HG03575 (cell line): ENCODE data around the gene INAFM2.

Source experiments
- ATAC-seq: cut with Tn5 transposase; IDR thresholded peaks from one replicate; pipeline ENCODE4 v1.9.1; 2021; ENCODE audit not compliant: unreplicated experiment, insufficient number of reproducible peaks, low FRiP score; ENCODE audit errors: extremely low read depth

INAFM2 gene

DNA sequence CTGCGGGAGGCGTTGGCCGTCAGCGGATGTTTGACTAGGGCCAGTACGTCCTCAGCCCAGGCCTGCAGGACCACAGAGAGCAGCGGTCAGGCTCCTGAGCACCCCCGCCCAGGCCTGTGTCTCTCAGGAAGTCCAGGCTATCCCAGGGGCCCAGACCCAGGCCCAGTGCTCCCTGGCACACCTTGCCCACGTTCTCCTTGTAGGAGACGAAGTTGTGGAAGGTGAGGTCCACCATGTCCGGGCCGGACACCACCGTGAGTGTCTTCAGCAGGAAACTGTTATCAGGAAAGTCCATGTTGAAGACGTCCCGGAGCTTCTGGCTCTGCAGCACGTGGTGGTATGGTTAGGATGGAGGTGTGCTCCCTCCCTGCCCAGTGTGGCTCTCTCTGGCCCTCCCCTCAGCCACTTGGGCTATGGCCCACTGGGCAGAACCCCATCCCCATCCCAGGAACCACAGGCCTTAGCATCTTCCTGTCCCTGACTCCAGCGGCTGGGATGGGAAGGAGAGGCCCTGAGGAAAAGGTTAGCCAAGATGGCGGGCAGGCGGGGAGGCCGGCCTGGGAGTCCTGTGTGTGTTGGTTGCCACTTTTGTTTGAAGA lies 21.1 kb upstream of the INAFM2 start:
- no peak for ATAC-seq

DNA sequence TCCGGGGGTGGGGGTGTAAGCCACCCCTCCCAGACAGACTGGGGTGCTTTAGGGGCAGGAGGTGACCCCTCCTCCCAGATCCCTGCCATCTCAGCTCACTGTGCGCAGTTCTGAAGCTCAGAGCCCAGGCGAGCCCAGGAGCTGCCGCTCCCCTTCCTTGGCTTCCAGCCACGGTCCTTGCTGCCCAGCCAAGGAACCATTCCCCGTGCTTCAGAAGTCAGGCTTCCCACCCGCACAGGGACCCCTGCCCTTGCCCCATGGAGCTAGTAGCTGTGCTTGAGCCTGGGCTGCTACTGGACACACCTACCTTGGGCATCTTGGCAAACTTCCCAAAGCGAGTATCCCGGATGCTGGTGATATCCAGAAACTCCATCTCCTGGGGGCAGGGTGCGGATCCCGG lies 20.5 kb upstream of the INAFM2 start:
- no peak for ATAC-seq

GRCh38 chr15:40303576-40303975 lies 19.9 kb upstream of the INAFM2 start:
- ATAC-seq = no peak

GRCh38 chr15:40305281-40305680 lies 18.2 kb upstream of the INAFM2 start:
- no peak for ATAC-seq

DNA sequence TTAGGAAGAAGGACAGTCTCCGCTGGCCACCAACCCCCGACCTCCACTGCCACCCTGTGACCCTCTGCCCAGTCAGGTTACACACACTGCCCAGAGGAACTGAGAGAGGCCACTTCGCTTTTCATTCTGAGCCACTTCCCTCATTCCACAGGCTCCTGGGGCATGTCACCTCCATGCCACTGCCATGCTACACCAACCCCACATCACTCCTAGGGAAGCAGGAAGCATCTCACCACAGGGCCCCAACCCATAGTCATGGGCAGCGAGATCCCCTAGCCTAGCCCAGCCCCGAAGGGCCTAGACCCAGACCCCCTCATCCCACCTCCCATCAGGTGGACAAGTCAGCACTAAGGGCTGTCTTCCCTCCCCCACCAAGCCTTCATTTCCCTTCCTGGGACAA lies 17.1 kb upstream of the INAFM2 start:
- no peak for ATAC-seq

GRCh38 chr15:40306908-40307307 lies 16.6 kb upstream of the INAFM2 start:
- no peak for ATAC-seq

GRCh38 chr15:40307421-40308211 lies 15.9 kb upstream of the INAFM2 start, which contains the start of gene PLCB2:
Gene PLCB2 (minus strand): TSS chr15:40307935. CDS start chr15:40307672, 263 bp downstream.
- ATAC-seq = no peak

DNA sequence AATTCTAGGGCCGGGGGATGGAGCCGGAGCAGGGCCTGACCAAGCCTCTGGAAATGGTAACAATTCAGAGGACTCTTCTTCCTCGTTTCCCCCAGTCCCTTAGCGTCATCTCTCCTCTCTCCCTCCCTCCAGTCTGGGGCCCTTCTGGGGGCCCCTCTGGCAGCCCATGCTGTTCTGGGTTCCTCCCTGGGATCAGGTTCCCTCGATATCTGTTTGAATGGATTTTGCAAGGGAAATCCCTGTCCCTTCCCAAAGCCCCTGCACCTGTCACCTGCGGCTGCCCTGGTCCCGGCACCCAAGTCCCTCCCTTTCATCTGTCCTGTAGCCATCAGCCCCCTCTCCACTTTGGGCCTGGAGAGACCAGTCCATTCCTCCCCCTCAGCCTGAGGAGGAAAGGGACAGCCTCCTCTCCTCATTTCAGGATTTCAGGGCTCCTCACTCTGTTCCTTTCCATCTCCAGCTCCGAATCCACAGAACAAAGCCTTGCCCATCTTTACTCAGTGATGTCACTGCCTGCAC lies 14.1 kb upstream of the INAFM2 start:
- ATAC-seq = no peak

GRCh38 chr15:40310001-40310959 lies 13.2 kb upstream of the INAFM2 start:
- no peak for ATAC-seq

DNA sequence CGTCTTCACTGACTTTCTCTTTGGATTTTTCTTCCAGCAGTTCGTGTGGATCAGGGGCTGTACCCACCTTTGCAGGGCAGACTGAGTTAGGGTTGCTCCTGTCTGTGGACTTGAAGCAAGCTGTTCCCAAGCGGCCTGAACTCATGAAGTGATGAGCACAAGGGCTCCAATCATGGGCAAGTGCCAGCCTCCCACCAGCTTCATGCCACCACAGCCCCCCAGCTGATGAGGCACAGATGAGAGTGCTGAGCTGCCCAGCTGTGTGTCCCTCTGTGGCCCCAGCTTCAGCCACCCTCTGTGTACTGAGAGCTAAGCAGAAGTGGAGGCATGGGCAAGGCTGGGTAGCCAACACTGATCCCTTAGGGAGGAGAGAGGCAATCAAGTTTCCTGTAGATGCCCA lies 12.5 kb upstream of the INAFM2 start:
- ATAC-seq = no peak

DNA sequence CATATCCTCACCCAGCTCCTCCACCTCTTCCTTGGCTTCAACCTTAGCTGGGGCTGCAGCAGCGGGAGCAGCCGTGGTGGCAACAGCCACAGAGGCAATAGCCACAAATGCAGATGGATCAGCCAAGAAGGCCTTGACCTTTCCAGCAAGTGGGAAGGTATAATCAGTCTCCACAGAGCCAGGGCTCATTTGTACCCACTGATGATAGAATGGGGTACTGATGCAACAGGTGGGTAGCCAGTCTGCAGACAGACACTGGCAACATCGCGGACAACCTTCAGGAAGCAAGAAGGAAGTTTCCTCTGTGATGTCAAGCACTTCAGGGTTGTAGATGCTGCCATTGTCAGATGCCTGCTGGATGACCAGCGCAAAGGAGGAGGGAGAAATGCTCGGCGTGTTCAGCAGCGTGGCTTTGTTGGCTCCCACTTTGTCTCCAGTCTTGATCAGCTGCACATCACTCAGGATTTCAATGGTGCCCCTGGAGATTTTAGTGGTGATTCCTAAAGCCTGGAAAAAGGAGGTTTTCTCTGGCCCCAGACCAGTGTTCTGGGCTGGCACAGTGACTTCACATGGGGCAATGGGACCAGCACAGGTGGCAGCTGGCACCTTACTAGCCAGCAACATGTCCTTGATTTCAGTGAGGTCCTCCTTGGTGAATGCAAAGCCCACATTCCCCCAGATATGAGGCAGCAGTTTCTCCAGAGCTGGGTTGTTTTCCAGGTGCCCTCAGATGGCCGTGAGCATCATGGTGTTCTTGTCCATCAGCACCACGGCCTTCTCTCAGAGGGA lies 10.9 kb upstream of the INAFM2 start:
- ATAC-seq = no peak

DNA sequence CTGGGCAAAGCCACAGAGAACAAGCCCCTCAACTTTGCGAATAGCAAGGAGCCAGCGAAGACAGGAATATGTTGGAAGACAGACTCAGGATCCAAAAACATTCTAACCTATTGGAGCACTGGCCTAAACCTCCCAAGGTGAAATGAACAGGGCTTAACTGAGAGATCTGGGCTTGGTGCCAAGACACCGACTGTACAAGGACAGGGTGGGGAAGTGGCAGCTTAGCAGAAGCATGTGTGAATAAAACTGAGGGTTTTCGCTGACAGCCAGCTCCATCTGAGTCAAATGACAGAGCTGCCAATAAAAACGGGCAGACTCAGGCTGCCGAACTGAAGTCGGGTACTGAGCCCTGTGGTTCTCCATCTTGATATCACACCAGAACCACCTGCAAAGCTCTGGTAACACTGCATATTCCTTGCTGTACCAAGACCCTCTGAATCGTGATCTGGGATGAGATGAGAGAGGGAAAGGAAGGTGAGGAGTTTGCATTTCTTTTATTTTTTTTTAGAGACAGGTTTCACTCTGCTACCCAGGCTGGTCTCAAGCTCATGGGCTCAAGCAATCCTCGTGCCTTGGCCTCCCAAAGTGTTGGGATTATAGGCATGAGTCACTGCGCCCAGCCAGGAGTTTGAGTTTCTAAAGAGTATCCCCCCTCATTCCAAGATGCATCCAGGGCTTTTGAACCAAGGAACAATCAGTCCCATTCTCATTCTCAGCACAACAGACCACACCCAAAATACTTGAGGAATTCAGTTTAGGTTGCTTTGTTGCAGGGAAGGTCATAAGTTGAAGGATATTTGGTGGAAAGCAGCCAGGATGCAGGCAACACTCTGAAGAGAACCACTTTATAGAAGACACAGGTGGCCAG lies 9.7 kb upstream of the INAFM2 start:
- ATAC-seq = no peak

DNA sequence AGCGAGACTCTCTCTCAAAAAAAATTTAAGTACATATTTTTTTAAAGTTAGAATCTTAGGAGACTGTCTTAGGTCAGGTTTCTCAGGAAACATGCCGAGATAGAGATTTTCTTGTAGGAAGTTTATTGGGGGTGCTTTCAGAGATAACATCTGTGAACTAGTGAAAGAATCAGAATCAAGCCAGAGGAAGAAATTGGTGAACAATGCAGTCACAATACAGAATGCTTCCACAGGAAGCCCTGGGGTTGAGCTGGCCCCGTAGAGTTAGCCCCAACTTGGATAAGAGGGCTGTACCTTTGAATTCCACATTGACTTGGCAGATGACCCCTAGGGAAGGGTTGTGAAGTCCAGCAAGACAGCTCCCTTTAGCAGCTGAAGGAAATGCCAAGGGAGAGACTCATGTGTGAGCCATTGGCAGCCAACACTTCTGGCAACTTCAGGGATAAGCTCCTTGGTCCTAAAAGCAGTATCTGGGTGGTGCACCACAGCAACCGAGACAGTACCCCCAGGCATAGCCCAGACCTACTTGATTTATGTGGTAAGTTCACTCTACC lies 8.7 kb upstream of the INAFM2 start:
- no peak for ATAC-seq

GRCh38 chr15:40316931-40317330 lies 6.6 kb upstream of the INAFM2 start:
- no peak for ATAC-seq

- ATAC-seq = no peak
Observed at GRCh38 chr15:40317580-40317979, 5.9 kb upstream of the INAFM2 start.

DNA sequence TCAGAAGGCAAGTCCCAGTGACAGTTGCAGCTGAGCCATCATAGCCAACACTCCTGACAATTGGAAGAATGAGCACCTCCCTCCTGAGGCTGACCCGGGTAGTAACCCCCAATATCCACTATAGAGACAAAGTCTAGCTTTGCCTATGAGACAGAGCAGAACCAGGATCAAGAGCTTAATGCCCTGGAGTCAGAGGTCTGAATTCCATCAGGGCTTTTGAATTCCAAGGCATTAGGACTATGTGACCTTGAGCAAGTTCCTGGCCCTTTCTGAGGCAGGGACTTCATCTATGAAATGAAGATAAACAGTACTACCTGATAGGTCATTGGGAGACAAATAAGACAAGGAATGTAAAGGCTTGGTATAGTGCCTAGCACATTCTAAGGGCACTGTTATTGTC lies 3.1 kb upstream of the INAFM2 start:
- ATAC-seq = no peak

- no peak for ATAC-seq
Observed at GRCh38 chr15:40320931-40321371, 2.5 kb upstream of the INAFM2 start.
